ENCODE data around the gene GTF2IRD1. TPM values are rescaled to one million over a fixed set of nuclear protein-coding genes. Genes with fewer than 3 reads are reported as not detected.
A peak's percentile ranks its signal among the peaks of the same experiment; 100 is the strongest.
"Not testable (repeated sequence)": the region's sequence is repeated elsewhere in the genome, so short reads cannot be mapped to it uniquely, and the experiment has no call there.

GTF2IRD1 gene
- total RNA-seq, 4 donors from 2014 or later, result 2.8 to 27.1 (median 17.1) TPM

- H3K36me3 ChIP-seq, result no peaks in the 10 kb centered on the region
- no peak for TF ChIP-seq POLR2A (IDR thresholded peaks at IDR 0.05)
- TF ChIP-seq, protein P1, sequence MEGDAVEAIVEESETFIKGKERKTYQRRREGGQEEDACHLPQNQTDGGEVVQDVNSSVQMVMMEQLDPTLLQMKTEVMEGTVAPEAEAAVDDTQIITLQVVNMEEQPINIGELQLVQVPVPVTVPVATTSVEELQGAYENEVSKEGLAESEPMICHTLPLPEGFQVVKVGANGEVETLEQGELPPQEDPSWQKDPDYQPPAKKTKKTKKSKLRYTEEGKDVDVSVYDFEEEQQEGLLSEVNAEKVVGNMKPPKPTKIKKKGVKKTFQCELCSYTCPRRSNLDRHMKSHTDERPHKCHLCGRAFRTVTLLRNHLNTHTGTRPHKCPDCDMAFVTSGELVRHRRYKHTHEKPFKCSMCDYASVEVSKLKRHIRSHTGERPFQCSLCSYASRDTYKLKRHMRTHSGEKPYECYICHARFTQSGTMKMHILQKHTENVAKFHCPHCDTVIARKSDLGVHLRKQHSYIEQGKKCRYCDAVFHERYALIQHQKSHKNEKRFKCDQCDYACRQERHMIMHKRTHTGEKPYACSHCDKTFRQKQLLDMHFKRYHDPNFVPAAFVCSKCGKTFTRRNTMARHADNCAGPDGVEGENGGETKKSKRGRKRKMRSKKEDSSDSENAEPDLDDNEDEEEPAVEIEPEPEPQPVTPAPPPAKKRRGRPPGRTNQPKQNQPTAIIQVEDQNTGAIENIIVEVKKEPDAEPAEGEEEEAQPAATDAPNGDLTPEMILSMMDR (IDR thresholded peaks at IDR 0.05), result peak; percentile 85 to 97 (median 92)
- H3K4me3 ChIP-seq, result no peak overlapping the region
- peak; percentile 41 to 80 (median 75) for DNase-seq
- H3K27me3 ChIP-seq, result no peaks in the 10 kb centered on the region
- no peaks in the 10 kb centered on the region for H3K9me3 ChIP-seq
- H3K4me1 ChIP-seq, result peaks cover 0 to 5% (median 2%) of the 10 kb centered on the region in 4 donors
- no peak overlapping the region for H3K27ac ChIP-seq
Observed at GRCh38 chr7:74417419-74417971, 36.2 kb upstream of the GTF2IRD1 start.

GRCh38 chr7:74418076-74418475, 35.6 kb upstream of the GTF2IRD1 start:
- Histone ChIP-seq H3K9me3 (no peaks in the 10 kb centered on the region), H3K27ac (no peak overlapping the region), H3K27me3 (no peaks in the 10 kb centered on the region), H3K36me3 (no peaks in the 10 kb centered on the region), H3K4me1 (peaks cover 0 to 5% (median 2%) of the 10 kb centered on the region in 4 donors), H3K4me3 (no peak overlapping the region)
- TF ChIP-seq POLR2A (IDR thresholded peaks at IDR 0.05), result no peak
- TF ChIP-seq, protein P1 (IDR thresholded peaks at IDR 0.05), result no peak
- no peak for DNase-seq

DNA sequence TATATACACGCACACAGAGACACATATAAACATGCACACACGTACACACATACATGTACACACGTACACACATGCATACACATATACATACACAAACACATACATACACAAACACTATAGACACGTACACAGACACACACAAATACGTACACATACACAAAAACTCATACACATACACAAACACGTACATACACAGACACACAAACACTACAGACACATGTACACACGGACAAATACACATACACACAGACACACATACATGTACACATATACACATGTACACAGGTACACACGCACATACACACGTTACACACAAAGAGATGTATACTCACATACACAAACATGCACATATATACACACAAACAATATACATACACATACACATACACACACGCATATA, 35.2 kb upstream of the GTF2IRD1 start:
- Histone ChIP-seq H3K9me3 (no peaks in the 10 kb centered on the region), H3K27ac (no peak overlapping the region), H3K4me3 (no peak overlapping the region), H3K36me3 (no peaks in the 10 kb centered on the region), H3K4me1 (peaks cover 0 to 5% (median 2%) of the 10 kb centered on the region in 4 donors), H3K27me3 (no peaks in the 10 kb centered on the region)
- TF ChIP-seq POLR2A (IDR thresholded peaks at IDR 0.05), result no peak
- TF ChIP-seq, protein P1 (IDR thresholded peaks at IDR 0.05), result no peak
- DNase-seq, result no peak

DNA sequence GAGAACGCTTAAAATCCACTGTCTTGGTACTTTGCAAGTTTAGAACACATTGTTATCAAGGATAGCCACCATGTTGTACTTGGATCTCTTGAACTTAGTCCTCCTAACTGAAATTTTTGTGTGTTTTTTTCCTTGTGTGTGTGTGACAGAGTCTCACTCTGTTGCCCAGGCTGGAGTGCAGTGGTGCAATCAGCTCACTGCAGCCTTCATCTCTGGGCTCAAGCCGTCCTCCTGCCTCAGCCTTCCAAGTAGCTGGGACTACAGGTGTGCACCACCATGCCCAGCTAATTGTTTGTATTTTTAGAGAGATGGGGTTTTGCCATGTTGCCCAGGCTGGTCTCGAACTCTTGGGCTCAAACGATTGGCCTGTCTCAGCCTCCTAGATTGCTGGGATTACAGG, 34.5 kb upstream of the GTF2IRD1 start:
- H3K27me3 ChIP-seq, result not testable (repeated sequence)

DNA sequence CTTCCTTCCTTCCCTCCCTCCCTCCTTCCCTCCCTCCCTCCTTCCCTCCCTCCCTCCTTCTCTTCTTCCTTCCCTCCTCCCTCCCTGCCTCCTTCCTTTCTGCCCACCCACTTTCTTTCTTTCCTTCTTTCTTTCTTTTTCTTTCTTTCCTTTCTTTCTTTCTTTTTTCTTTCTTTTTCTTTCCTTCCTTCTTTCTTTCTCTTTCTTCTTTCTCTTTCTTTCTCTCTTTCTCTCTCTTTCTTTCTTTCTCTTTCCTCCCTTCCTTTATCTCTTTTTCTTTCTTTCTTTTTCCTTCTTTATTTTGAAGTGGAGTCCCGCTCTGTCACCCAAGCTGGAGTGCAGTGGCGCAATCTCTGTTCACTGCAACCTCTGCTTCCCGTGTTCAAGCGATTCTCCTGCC, 33.7 kb upstream of the GTF2IRD1 start:
- no peak for DNase-seq
- H3K27ac ChIP-seq, result no peak overlapping the region

More for the DNA sequence above, 34.5 kb upstream of the GTF2IRD1 start:
- not testable (repeated sequence) for H3K36me3 ChIP-seq, H3K9me3 ChIP-seq, H3K4me3 ChIP-seq, H3K27ac ChIP-seq, H3K4me1 ChIP-seq, DNase-seq

GRCh38 chr7:74424291-74424880, 29.3 kb upstream of the GTF2IRD1 start:
- no peak overlapping the region for H3K27ac ChIP-seq
- no peaks in the 10 kb centered on the region for H3K36me3 ChIP-seq
- TF ChIP-seq POLR2A (IDR thresholded peaks at IDR 0.05), result no peak
- TF ChIP-seq, protein P1 (IDR thresholded peaks at IDR 0.05), result no peak

More for the DNA sequence above, 33.7 kb upstream of the GTF2IRD1 start:
- Histone ChIP-seq H3K9me3 (no peaks in the 10 kb centered on the region), H3K27me3 (no peaks in the 10 kb centered on the region), H3K36me3 (no peaks in the 10 kb centered on the region), H3K4me1 (peaks cover 0 to 5% (median 2%) of the 10 kb centered on the region in 4 donors), H3K4me3 (no peak overlapping the region)
- no peak for TF ChIP-seq POLR2A (IDR thresholded peaks at IDR 0.05)
- TF ChIP-seq, protein P1 (IDR thresholded peaks at IDR 0.05), result no peak

More at GRCh38 chr7:74424291-74424880, 29.3 kb upstream of the GTF2IRD1 start:
- Histone ChIP-seq H3K4me1 (no peaks in the 10 kb centered on the region), H3K9me3 (no peaks in the 10 kb centered on the region), H3K27me3 (no peaks in the 10 kb centered on the region), H3K4me3 (no peak overlapping the region)
- DNase-seq, result no peak

All from Peyer's patch (tissue), 4 donors.